Measurements from ENCODE around the gene PRRX2. TPM values are rescaled to one million over a fixed set of nuclear protein-coding genes. Genes with fewer than 3 reads are reported as not detected.
A peak's percentile ranks its signal among the peaks of the same experiment; 100 is the strongest.
"Not testable (repeated sequence)": the region's sequence is repeated elsewhere in the genome, so short reads cannot be mapped to it uniquely, and the experiment has no call there.

The PRRX2 gene
- total RNA-seq, 2 donors from 2014 or later: 3.3 to 6.1 TPM

DNA sequence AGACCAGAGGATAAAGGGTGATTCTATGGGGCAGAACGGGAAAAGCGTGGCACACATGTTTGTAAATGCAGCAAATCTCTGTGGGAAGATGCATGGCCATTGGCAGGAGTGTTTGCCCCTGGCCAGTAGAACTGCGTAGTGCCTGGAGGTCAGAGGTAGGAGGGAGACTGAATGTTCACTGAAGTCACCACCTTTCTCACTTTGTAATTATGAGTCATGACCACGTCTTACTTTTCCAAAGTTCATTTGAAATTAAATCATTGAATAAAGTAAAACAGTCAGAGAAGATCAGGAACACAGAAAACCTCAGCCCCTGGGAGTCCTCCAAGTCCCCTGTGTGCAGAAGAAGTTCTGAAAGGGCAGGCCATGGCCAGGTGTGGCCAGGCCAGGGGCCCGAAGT is 82.8 kb downstream of the PRRX2 start:
- Mint-ChIP-seq H3K36me3 (ENCODE audit: insufficient read depth in 2 of 2) (no peaks in the 10 kb centered on the region), H3K4me3 (no peak overlapping the region), H3K9me3 (no peaks in the 10 kb centered on the region), H3K4me1 (ENCODE audit: low read depth) (peaks cover 16% of the 10 kb centered on the region), H3K27me3 (ENCODE audit: low read depth) (peaks cover 7% of the 10 kb centered on the region), H3K27ac (no peak overlapping the region)
- peak in 1 of 2 donors; percentile 18 for ATAC-seq (replicated peaks in 1 of 2)
- DNase-seq: no peak

DNA sequence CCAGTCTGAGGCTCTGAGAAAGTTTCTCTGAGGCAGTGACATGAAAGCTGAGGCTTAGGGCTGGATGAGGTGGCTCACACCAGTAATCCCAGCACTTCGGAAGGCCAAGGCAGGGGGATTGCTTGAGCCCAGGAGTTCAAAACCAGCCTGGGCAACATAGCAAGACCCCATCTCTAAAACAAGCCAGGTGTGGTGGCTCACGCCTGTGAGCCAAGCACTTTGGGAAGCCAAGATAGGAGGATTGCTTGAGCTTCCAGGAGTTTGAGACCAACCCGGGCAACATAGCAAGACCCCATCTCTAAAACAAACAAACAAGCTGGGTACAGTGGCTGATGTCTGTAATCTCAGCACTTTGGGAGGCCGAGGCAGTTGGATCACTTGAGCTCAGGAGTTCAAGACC is 83.6 kb downstream of the PRRX2 start:
- not testable (repeated sequence) for DNase-seq; H3K9me3 Mint-ChIP-seq; H3K36me3 Mint-ChIP-seq (ENCODE audit: insufficient read depth in 2 of 2); H3K27ac Mint-ChIP-seq; ATAC-seq (replicated peaks in 1 of 2); H3K4me3 Mint-ChIP-seq
- H3K27me3 Mint-ChIP-seq (ENCODE audit: low read depth): peaks cover 15% of the 10 kb centered on the region
- peaks cover 20% of the 10 kb centered on the region for H3K4me1 Mint-ChIP-seq (ENCODE audit: low read depth)

DNA sequence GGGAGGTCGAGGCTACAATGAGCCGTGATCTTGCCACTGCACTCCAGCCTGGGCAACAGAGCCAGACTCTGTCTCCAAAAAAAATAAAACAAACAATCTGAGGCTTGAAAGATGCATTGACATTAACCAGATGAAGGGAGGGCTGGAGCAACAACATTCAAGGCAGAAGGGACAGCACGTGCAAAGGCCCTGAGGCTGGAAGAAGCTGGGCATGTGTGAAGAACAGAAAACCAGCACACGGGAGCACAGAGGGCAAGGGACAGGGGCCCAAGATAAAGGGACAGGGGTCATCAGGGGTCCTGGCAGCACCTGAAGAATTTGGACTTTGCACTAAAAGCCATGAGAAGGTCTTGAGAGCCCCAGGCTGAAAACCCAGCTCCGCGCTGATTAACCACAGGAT is 84.1 kb downstream of the PRRX2 start:
- no peak for DNase-seq
- no peak overlapping the region for H3K27ac Mint-ChIP-seq
- peaks cover 20% of the 10 kb centered on the region for H3K4me1 Mint-ChIP-seq (ENCODE audit: low read depth)
- no peaks in the 10 kb centered on the region for H3K36me3 Mint-ChIP-seq (ENCODE audit: insufficient read depth in 2 of 2)
- no peak overlapping the region for H3K4me3 Mint-ChIP-seq
- ATAC-seq (replicated peaks in 1 of 2): no peak
- H3K9me3 Mint-ChIP-seq: no peaks in the 10 kb centered on the region
- peaks cover 15% of the 10 kb centered on the region for H3K27me3 Mint-ChIP-seq (ENCODE audit: low read depth)

DNA sequence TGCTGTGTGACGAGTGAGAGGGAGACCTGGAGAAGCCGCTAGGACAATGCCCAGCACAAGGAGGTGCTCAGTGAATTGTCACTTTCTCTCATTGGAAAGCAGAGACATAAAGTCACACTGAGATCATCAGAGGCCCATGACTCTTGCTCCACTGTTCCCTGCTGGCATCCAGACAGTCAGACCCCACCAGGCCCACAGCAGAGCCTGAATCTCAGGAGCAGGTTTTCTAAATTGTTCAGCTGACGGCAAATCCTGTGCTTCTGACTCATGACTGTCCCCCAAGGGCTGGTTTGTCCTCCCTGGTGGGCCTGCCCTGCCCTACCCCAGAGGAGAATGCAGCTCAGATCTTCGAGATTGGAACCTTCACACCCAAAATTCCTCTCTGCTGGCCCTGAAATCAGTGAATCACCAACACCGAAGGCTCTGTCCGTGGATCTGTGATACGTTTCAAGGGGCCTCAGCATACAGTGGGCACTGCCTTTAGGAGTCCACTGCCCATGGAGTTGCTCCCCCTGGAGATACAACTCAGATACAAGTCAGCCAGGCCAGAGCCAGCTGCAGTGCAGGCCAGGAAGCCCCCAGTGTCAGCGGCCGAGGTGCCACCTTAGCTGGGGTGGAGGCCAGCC is 84.7 kb downstream of the PRRX2 start:
- Mint-ChIP-seq H3K27me3 (ENCODE audit: low read depth) (peaks cover 15% of the 10 kb centered on the region), H3K4me3 (no peak overlapping the region), H3K27ac (no peak overlapping the region), H3K36me3 (ENCODE audit: insufficient read depth in 2 of 2) (no peaks in the 10 kb centered on the region), H3K4me1 (ENCODE audit: low read depth) (peaks cover 20% of the 10 kb centered on the region), H3K9me3 (no peaks in the 10 kb centered on the region)
- ATAC-seq (replicated peaks in 1 of 2): no peak
- no peak for DNase-seq

DNA sequence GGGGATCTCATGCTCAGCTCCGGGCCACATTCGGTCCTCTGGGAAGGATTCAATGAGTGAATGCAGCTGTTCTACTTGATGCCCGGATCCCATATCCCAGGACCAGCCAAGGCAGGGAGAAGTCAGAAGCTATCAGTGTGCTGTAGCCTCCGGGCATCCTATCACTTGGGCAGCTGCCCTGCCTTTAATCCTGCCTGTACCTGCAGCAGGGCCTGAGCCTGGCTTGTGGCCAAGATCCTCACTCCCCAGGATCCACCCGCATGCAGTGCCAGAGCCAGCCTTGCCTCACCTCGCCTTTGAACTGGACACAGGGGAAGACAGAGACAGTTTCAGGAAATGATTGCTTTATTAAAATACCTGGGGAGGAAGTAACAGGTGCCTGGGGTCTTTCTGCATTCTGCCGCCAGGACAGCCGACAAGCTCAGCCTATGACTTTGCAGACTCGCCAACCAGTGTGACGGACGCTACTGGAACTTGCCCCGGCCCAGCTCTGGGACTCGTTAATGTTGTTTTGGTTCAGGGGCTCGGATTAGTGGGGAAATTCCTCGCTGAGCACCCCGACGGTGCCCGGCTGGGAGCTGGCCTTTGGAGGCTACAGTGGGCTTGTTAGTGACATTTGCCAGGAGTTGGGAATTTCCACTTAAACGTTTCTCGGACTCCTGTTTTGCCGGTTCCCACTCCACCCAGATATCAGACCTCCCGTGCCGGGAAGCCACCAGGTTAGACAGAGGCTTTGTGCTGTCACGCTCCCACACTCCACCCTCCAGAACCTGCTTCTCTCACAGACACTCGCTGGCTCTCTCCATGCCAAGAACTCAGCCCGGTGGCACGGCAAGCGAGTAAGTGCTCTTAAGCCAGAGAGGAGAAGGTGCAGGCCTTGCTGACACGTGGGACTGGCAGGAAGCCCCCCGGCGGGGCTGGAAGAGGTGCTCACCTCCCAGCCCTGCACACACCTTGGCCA is 86.7 kb downstream of the PRRX2 start:
- no peaks in the 10 kb centered on the region for H3K9me3 Mint-ChIP-seq
- DNase-seq: no peak
- H3K27me3 Mint-ChIP-seq (ENCODE audit: low read depth): peaks cover 15% of the 10 kb centered on the region
- H3K4me3 Mint-ChIP-seq: peak overlapping the region; percentile 60
- no peak overlapping the region for H3K27ac Mint-ChIP-seq
- H3K4me1 Mint-ChIP-seq (ENCODE audit: low read depth): peaks cover 25% of the 10 kb centered on the region
- H3K36me3 Mint-ChIP-seq (ENCODE audit: insufficient read depth in 2 of 2): no peaks in the 10 kb centered on the region
- no peak for ATAC-seq (replicated peaks in 1 of 2)

DNA sequence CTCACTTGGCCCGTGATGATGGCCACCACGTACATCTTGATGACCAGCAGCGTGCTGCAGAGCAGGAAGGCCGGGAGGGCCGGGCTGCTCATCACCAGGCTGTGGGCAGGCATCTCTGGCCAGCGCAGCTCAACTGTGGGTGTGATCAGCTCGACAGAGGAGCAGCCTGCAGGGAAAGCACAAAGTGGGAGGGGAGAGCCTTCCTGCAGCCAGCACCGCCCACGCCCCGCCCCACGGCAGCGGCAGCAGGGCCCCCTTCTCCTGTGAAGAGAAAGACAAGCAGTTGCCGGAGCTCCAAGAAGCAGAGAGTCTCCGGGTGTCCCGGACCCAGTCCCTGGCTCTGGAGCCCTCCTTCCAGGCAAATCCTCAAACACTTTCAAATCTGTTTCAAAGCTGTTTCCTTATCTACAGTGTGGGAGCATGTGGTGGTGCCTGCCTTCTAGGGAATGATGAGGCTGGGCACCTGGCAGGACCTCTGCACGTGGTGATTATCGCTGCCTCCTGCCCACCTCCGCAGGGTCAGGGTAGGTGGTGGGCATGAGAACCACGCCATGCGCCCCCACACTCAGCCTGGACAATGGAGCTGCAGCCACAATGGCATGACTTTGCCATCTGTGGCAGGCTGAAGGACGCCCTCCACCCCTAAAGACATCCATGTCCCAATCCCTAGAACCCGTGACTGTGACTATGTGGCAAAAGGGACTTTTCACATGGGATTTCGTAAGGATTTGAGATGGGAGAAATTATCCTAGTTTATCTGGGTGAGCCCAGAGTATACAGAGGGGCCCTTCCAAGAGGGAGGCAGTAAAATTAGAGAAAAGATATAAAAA is 87.7 kb downstream of the PRRX2 start, which contains the start of gene PTGES:
TSS of gene PTGES (minus strand) at position 143 of the 830 bp plus-strand sequence. CDS start at position 113, 30 bp downstream.
- H3K27ac Mint-ChIP-seq: no peak within 1 kb of the TSS
- H3K9me3 Mint-ChIP-seq: no peaks in the 10 kb centered on the region
- H3K4me1 Mint-ChIP-seq (ENCODE audit: low read depth): peaks cover 33% of the 10 kb centered on the region
- H3K27me3 Mint-ChIP-seq (ENCODE audit: low read depth): peaks cover 18% of the 10 kb centered on the region
- DNase-seq (peak; percentile 60 to 70), ATAC-seq (replicated peaks in 1 of 2) (peak; percentile 77 to 78)
- H3K4me3 Mint-ChIP-seq: peak within 1 kb of the TSS; percentile 60
- H3K36me3 Mint-ChIP-seq (ENCODE audit: insufficient read depth in 2 of 2): no peaks in the 10 kb centered on the region

DNA sequence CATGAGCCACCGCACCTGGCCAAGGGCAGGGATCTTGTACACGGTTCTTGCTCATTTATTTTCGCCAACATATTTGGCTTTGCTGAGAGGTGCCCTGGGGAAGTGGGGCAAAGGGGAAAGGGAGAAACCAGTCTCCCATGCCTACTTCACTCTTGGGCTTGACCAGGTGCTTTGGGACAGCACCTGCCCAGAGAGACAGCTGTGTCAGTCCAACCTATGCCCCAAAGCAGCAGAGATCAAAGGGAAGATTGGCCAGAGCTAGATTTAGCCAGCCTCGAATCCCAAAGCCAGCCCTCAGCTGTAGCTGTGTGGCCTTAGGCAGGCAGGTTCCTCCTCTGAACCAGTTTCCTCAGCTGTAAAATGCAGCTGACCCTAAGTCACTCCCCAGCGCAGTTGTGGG is 89.7 kb downstream of the PRRX2 start:
- no peak for ATAC-seq (replicated peaks in 1 of 2)
- H3K36me3 Mint-ChIP-seq (ENCODE audit: insufficient read depth in 2 of 2): no peaks in the 10 kb centered on the region
- peaks cover 32% of the 10 kb centered on the region for H3K4me1 Mint-ChIP-seq (ENCODE audit: low read depth)
- H3K27me3 Mint-ChIP-seq (ENCODE audit: low read depth): peaks cover 21% of the 10 kb centered on the region
- H3K4me3 Mint-ChIP-seq: no peak overlapping the region
- DNase-seq: no peak
- H3K27ac Mint-ChIP-seq: no peak overlapping the region
- no peaks in the 10 kb centered on the region for H3K9me3 Mint-ChIP-seq

DNA sequence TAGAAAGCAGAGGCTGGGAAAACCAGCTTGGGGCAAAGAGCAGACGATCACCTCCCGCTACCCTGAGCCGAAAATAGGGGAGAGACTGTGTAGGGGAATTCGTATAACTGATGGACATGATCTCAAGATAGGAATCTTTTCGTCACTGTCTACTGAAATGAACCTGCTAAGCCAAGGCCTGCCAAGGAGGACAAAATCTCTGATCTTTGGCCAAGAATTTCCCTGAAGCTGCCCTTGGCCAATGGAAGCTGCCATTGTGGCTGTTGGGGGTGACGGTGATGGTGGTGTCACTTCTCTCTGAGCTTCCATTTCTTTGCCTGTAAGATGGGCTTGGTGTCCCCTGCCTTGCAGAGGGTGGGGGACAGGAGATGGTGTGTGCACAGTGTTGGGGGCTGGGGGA is 90.7 kb downstream of the PRRX2 start:
- Mint-ChIP-seq H3K27ac (no peak overlapping the region), H3K4me1 (ENCODE audit: low read depth) (peaks cover 32% of the 10 kb centered on the region), H3K4me3 (no peak overlapping the region), H3K27me3 (ENCODE audit: low read depth) (peaks cover 21% of the 10 kb centered on the region), H3K36me3 (ENCODE audit: insufficient read depth in 2 of 2) (no peaks in the 10 kb centered on the region), H3K9me3 (no peaks in the 10 kb centered on the region)
- DNase-seq: no peak
- ATAC-seq (replicated peaks in 1 of 2): no peak

DNA sequence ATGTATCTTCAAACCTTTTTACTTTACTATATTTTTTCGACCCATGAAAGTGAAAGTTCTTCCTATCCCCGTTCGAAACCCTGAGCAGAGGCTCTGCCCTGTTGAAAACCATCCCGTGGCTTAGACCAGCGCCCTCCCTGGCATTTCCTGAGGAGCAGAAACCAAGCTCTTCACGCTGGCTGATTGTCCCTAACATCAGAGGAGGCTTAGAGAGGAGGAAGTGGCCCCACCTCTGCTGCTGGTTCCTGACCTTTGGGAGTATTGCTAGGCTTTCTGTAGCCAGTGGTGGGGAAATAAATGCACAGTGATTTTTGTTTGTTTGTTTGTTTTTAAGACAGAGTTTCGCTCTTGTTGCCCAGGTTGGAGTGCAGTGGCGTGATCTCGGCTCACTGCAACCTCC is 91.6 kb downstream of the PRRX2 start:
- Mint-ChIP-seq H3K4me3 (no peak overlapping the region), H3K27me3 (ENCODE audit: low read depth) (peaks cover 21% of the 10 kb centered on the region), H3K9me3 (no peaks in the 10 kb centered on the region), H3K36me3 (ENCODE audit: insufficient read depth in 2 of 2) (no peaks in the 10 kb centered on the region), H3K27ac (no peak overlapping the region), H3K4me1 (ENCODE audit: low read depth) (peaks cover 32% of the 10 kb centered on the region)
- DNase-seq (no peak), ATAC-seq (replicated peaks in 1 of 2) (no peak)

DNA sequence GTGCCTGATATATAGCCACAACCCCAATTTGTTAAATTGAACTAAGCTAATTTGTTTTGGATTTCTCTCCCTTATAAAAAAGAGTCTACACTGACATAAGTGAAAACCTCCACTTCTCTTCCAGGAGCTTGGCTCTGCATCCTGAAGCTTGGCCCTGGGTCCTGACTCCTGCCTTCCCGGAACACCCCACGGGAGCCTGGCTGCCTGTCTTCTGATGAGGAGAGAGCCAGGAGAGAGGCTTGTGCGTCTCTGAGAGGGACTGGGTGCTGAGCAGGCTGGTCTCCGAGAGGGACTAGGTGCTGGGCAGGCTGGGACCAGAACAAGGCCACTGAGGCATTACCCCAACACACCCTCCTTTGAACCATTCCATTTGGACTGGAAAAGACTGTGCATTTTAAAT is 93.9 kb downstream of the PRRX2 start:
- no peaks in the 10 kb centered on the region for H3K36me3 Mint-ChIP-seq (ENCODE audit: insufficient read depth in 2 of 2)
- no peak overlapping the region for H3K27ac Mint-ChIP-seq
- H3K27me3 Mint-ChIP-seq (ENCODE audit: low read depth): peaks cover 6% of the 10 kb centered on the region
- DNase-seq: no peak
- H3K4me1 Mint-ChIP-seq (ENCODE audit: low read depth): peaks cover 19% of the 10 kb centered on the region
- ATAC-seq (replicated peaks in 1 of 2): no peak
- no peak overlapping the region for H3K4me3 Mint-ChIP-seq
- no peaks in the 10 kb centered on the region for H3K9me3 Mint-ChIP-seq

DNA sequence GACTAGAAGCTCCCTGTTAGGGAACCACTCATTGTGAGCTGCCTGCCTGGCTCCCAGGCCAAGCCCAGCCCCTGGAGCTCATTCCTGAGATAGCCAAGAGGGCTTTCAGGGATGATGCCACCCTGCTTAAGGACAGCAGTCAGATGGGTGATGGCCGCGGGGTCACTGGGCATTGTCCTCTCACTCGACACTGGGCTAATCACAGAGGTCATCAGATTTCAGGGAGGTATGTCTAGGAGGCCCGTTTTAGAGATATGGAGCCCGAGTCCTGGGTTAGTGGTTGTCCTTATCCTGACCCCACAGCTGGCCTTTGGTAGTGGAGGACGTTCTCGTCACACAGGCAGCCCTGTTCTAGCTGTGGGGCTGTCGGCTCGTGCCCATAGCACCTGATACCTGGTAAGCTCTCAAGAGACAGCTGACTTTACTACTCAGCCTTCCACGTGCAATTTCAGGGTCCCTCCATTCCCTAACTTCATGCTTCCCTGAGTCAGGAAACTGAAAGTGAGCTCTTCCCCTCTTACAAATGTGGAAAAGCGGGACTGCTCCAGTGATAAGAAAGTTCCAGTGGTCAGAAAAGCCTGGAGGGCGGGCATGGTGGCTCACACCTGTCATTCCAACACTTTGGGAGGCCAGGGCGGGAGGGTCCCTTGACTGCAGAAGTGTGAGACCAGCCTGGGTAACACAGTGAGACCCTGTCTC is 94.5 kb downstream of the PRRX2 start:
- ATAC-seq (replicated peaks in 1 of 2): no peak
- Mint-ChIP-seq H3K27me3 (ENCODE audit: low read depth) (peaks cover 6% of the 10 kb centered on the region), H3K4me1 (ENCODE audit: low read depth) (peaks cover 19% of the 10 kb centered on the region), H3K4me3 (no peak overlapping the region), H3K27ac (no peak overlapping the region), H3K36me3 (ENCODE audit: insufficient read depth in 2 of 2) (no peaks in the 10 kb centered on the region), H3K9me3 (no peaks in the 10 kb centered on the region)
- DNase-seq: no peak

DNA sequence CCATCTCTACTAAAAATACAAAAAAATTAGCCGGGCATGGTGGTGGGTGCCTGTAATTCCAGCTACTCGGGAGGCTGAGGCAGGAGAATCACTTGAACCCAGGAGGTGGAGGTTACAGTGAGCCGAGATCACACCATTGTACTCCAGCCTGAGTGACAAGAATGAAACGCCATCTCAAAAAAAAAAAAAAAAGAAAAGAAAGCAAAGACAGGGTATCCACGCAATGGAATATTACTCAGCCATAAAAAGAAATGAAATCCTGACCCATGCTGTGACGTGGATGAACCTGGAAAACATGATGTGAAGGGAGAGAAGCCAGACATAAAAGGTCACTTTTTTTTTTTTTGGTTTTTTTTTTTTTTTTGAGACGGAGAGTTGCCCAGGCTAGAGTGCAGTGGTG is 95.3 kb downstream of the PRRX2 start:
- H3K27ac Mint-ChIP-seq; ATAC-seq (replicated peaks in 1 of 2): not testable (repeated sequence)

More for the DNA sequence above, 95.3 kb downstream of the PRRX2 start:
- DNase-seq; H3K9me3 Mint-ChIP-seq; H3K36me3 Mint-ChIP-seq (ENCODE audit: insufficient read depth in 2 of 2); H3K27me3 Mint-ChIP-seq (ENCODE audit: low read depth); H3K4me3 Mint-ChIP-seq: not testable (repeated sequence)
- peaks cover 19% of the 10 kb centered on the region for H3K4me1 Mint-ChIP-seq (ENCODE audit: low read depth)
